ENCODE data around the gene PRMT2.
A peak's percentile ranks its signal among the peaks of the same experiment; 100 is the strongest.

PRMT2 gene

GRCh38 chr21:46636550-46637285 lies 1.2 kb downstream of the PRMT2 start:
- no peak for DNase-seq (ENCODE audit: low read depth)
- H3K4me3 ChIP-seq (ENCODE audit: low read depth, low read length) = peak overlapping the region; percentile 93
- TF ChIP-seq, protein P1, sequence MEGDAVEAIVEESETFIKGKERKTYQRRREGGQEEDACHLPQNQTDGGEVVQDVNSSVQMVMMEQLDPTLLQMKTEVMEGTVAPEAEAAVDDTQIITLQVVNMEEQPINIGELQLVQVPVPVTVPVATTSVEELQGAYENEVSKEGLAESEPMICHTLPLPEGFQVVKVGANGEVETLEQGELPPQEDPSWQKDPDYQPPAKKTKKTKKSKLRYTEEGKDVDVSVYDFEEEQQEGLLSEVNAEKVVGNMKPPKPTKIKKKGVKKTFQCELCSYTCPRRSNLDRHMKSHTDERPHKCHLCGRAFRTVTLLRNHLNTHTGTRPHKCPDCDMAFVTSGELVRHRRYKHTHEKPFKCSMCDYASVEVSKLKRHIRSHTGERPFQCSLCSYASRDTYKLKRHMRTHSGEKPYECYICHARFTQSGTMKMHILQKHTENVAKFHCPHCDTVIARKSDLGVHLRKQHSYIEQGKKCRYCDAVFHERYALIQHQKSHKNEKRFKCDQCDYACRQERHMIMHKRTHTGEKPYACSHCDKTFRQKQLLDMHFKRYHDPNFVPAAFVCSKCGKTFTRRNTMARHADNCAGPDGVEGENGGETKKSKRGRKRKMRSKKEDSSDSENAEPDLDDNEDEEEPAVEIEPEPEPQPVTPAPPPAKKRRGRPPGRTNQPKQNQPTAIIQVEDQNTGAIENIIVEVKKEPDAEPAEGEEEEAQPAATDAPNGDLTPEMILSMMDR (IDR thresholded peaks at IDR 0.05; ENCODE audit: low read depth, low read length) = no peak
- no peak for TF ChIP-seq MYC (IDR thresholded peaks at IDR 0.05; ENCODE audit: low read depth, low read length)
- no peak for TF ChIP-seq POLR2A (IDR thresholded peaks at IDR 0.05; ENCODE audit: extremely low read depth, insufficient read length)
- TF ChIP-seq, protein P2, sequence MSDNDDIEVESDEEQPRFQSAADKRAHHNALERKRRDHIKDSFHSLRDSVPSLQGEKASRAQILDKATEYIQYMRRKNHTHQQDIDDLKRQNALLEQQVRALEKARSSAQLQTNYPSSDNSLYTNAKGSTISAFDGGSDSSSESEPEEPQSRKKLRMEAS (IDR thresholded peaks at IDR 0.05; ENCODE audit: low read depth, low read length) = no peak

DNA sequence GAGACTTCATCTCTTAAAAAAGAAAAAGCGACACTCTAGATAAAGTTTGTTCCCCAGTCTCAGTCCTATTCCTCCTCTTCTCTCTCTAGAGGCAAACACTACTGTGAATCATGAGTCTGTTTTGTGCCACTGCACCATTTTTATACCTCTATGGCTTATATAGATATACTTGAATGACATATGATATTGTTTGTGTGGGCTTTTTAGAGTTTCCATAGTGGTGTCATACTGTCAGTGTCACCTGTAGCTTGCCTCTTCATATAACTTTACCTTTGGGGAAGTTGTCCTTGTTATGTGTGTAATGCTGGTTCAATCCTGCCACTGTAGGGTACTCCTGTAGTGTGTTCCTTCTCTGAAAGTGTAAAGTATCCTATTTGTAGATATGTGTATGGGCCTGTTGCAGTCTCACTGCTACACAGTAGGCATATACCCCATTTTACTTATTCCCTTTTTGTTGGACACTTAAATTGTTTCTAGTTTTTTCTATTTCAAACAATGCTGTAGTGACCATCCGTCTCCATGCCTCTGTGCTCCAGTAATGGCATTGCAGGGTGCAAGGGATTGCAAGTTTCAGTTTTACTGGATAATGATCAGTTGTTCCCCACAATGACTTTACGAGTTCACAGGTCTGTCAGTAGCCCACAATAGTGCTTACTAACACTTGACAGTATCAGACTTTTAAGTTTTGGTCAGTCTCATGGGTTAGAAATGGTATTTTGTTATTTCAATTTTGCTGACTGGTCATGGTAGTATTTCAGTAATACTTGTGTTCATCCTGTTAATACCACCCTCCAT lies 2.7 kb downstream of the PRMT2 start:
- TF ChIP-seq MYC (IDR thresholded peaks at IDR 0.05; ENCODE audit: low read depth, low read length) (no peak), POLR2A (IDR thresholded peaks at IDR 0.05; ENCODE audit: extremely low read depth, insufficient read length) (no peak)
- TF ChIP-seq, protein P1 (IDR thresholded peaks at IDR 0.05; ENCODE audit: low read depth, low read length) = no peak
- TF ChIP-seq, protein P2 (IDR thresholded peaks at IDR 0.05; ENCODE audit: low read depth, low read length) = no peak
- peak overlapping the region; percentile 10 for H3K4me3 ChIP-seq (ENCODE audit: low read depth, low read length)
- DNase-seq (ENCODE audit: low read depth) = peak; percentile 48

DNA sequence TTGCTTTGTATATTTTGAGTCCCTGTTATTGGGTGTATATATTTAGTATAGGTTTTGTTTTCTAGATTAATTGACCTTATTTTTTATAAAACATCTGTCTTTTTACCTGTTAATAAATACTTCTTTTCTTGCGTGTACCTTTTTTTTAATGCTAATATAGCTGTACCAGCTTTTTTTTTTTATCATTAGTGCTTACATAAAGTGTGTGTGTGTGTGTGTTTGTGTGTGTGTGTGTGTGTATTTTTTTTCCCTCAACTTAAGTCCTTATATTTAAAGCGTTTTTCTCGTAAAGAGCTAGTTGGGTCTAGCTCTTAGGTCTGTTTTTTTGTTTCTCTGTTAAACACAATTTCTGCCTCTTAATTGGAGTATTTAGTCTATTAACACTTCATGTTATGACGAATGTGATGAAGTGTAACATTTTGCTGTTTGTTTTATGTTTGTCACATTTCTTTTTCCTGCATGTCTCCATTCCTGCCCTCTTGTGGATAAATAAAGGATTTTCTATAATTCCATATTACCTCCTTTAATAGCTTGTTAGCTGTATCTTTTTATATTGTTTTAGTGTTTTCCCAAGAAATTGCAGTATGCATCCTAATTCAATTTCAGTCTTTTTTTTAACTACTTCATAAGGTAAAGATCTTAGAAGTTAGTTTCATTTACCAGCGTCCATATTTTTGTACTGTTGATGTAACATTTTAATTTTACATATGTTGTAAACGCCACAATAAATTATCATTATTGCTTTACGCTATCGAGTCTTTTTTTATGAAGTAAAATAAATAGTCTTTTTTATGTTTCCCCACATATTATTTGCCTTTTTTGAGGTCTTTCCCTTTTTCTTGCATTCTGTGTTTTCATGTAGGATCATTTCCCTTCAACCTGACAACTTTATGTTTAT lies 4.3 kb downstream of the PRMT2 start:
- TF ChIP-seq, protein P1 (IDR thresholded peaks at IDR 0.05; ENCODE audit: low read depth, low read length) = no peak
- TF ChIP-seq MYC (IDR thresholded peaks at IDR 0.05; ENCODE audit: low read depth, low read length) (no peak), POLR2A (IDR thresholded peaks at IDR 0.05; ENCODE audit: extremely low read depth, insufficient read length) (no peak)
- TF ChIP-seq, protein P2 (IDR thresholded peaks at IDR 0.05; ENCODE audit: low read depth, low read length) = no peak
- H3K4me3 ChIP-seq (ENCODE audit: low read depth, low read length) = no peak overlapping the region
- DNase-seq (ENCODE audit: low read depth) = peak; percentile 50

DNA sequence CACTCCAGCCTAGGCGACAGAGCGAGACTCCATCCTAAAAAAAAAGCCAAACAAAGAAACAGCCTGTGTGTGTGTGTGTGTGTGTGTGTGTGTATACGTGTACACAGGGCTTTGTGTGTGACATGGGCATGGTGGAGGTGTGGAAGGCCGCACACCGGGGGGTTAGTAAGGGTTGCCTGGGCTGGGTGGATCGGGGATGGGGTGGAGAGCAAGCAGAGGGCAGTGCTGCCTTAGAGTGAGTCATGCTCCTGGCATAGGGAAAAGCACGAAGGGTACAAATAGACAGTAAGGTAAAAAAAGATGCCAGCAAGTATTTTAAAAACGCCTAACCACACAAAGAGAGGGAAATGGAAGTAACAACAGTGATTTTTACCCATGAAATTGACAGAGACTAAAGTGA lies 6.2 kb downstream of the PRMT2 start:
- TF ChIP-seq MYC (IDR thresholded peaks at IDR 0.05; ENCODE audit: low read depth, low read length) = no peak
- TF ChIP-seq, protein P2 (IDR thresholded peaks at IDR 0.05; ENCODE audit: low read depth, low read length) = no peak
- TF ChIP-seq POLR2A (IDR thresholded peaks at IDR 0.05; ENCODE audit: extremely low read depth, insufficient read length) = no peak
- TF ChIP-seq, protein P1 (IDR thresholded peaks at IDR 0.05; ENCODE audit: low read depth, low read length) = no peak
- no peak overlapping the region for H3K4me3 ChIP-seq (ENCODE audit: low read depth, low read length)
- no peak for DNase-seq (ENCODE audit: low read depth)

Measured in NB4 (cell line).